HG03521 (cell line): ENCODE results near the gene DMPK.
"Not testable (repeated sequence)": the region's sequence is repeated elsewhere in the genome, so short reads cannot be mapped to it uniquely, and the experiment has no call there.

ENCODE experiments used
- ATAC-seq: cut with Tn5 transposase; IDR thresholded peaks from one replicate; pipeline ENCODE4 v1.9.1; 2021; ENCODE audit warnings: mild to moderate bottlenecking, moderate library complexity; ENCODE audit not compliant: unreplicated experiment

The DMPK gene

GRCh38 chr19:45815481-45816216 is 33.4 kb upstream of the DMPK start:
- no peak for ATAC-seq

GRCh38 chr19:45814851-45815480 is 32.7 kb upstream of the DMPK start, which contains the start of gene RSPH6A:
Gene RSPH6A (minus strand): TSS chr19:45815308. CDS start chr19:45815176, 132 bp downstream.
- ATAC-seq: no peak

- ATAC-seq: no peak
These were observed 32.0 kb upstream of the DMPK start for GRCh38 chr19:45814166-45814780.

GRCh38 chr19:45812297-45812696 is 30.0 kb upstream of the DMPK start:
- ATAC-seq: no peak

- no peak for ATAC-seq
These were observed 27.4 kb upstream of the DMPK start for GRCh38 chr19:45809643-45810159.

- no peak for ATAC-seq
These were observed 23.4 kb upstream of the DMPK start for GRCh38 chr19:45805719-45806118.

- ATAC-seq: no peak
These were observed 22.6 kb upstream of the DMPK start for GRCh38 chr19:45804959-45805230.

GRCh38 chr19:45804140-45804958 is 22.1 kb upstream of the DMPK start:
- no peak for ATAC-seq

- ATAC-seq: no peak
These were observed 19.4 kb upstream of the DMPK start for GRCh38 chr19:45801603-45802175.

- ATAC-seq: no peak
These were observed 17.8 kb upstream of the DMPK start for GRCh38 chr19:45800070-45800553.

- not testable (repeated sequence) for ATAC-seq
These were observed 17.3 kb upstream of the DMPK start for GRCh38 chr19:45799541-45799940.

- ATAC-seq: no peak
These were observed 16.8 kb upstream of the DMPK start for GRCh38 chr19:45798995-45799517.

- ATAC-seq: no peak
These were observed 12.3 kb upstream of the DMPK start for GRCh38 chr19:45794627-45795026.

GRCh38 chr19:45793876-45794275 is 11.6 kb upstream of the DMPK start:
- ATAC-seq: no peak

GRCh38 chr19:45793178-45793564 is 10.9 kb upstream of the DMPK start:
- ATAC-seq: no peak

GRCh38 chr19:45792470-45793177 is 10.3 kb upstream of the DMPK start, which contains the start of gene DMWD:
Gene DMWD (minus strand): TSS chr19:45792845. CDS start chr19:45792756, 89 bp downstream.
- peak; percentile 87 for ATAC-seq

GRCh38 chr19:45791744-45792469 is 9.6 kb upstream of the DMPK start:
- no peak for ATAC-seq

- no peak for ATAC-seq
These were observed 8.7 kb upstream of the DMPK start for GRCh38 chr19:45790942-45791341.
